ENCODE data around the gene C1orf21. TPM values are rescaled to one million over a fixed set of nuclear protein-coding genes. Genes with fewer than 3 reads are reported as not detected.

Gene C1orf21
- total and polyA plus RNA-seq, 8 donors = 4.1 to 13.9 (median 7.7) TPM

GRCh38 chr1:184635980-184636431, 249.2 kb downstream of the C1orf21 start:
- Histone ChIP-seq H3K4me3 (no peak overlapping the region), H3K27me3 (no peaks in the 10 kb centered on the region), H3K4me1 (no peaks in the 10 kb centered on the region), H3K36me3 (no peaks in the 10 kb centered on the region), H3K27ac (no peak overlapping the region), H3K9me3 (no peaks in the 10 kb centered on the region)
- DNase-seq (no peak), ATAC-seq (no peak), FAIRE-seq (no peak)
- TF ChIP-seq CTCF (IDR thresholded peaks at IDR 0.05) = no peak
- intact Hi-C loops (cut with DNase I) = no loop called here
- WGBS, 2 donors = 94% methylated on average over 6 of the region's 6 CpGs

- Histone ChIP-seq H3K27me3 (no peaks in the 10 kb centered on the region), H3K4me1 (no peaks in the 10 kb centered on the region), H3K36me3 (no peaks in the 10 kb centered on the region), H3K27ac (no peak overlapping the region), H3K4me3 (no peak overlapping the region), H3K9me3 (no peaks in the 10 kb centered on the region)
- 89 to 91% methylated on average over 2 of the region's 2 CpGs for WGBS, 2 donors
- FAIRE-seq = no peak
- TF ChIP-seq CTCF (IDR thresholded peaks at IDR 0.05) = no peak
- DNase-seq = no peak
- no peak for ATAC-seq
- intact Hi-C loops (cut with DNase I) = no loop called here
Measured at GRCh38 chr1:184637664-184638240, 250.9 kb downstream of the C1orf21 start.

GRCh38 chr1:184639205-184639604, 252.4 kb downstream of the C1orf21 start:
- TF ChIP-seq CTCF (IDR thresholded peaks at IDR 0.05) = no peak
- DNase-seq = no peak
- no peaks in the 10 kb centered on the region for H3K27me3 ChIP-seq
- intact Hi-C loops (cut with DNase I) = no loop called here
- no peaks in the 10 kb centered on the region for H3K9me3 ChIP-seq
- no peak for FAIRE-seq
- ATAC-seq = no peak
- H3K36me3 ChIP-seq = no peaks in the 10 kb centered on the region
- H3K4me3 ChIP-seq = no peak overlapping the region
- 92 to 94% methylated on average over 2 of the region's 2 CpGs for WGBS, 2 donors
- H3K27ac ChIP-seq = no peak overlapping the region
- no peaks in the 10 kb centered on the region for H3K4me1 ChIP-seq

GRCh38 chr1:184640505-184640904, 253.7 kb downstream of the C1orf21 start:
- no peaks in the 10 kb centered on the region for H3K27me3 ChIP-seq
- H3K9me3 ChIP-seq = no peaks in the 10 kb centered on the region
- TF ChIP-seq CTCF (IDR thresholded peaks at IDR 0.05) = no peak
- H3K4me3 ChIP-seq = no peak overlapping the region
- no peak overlapping the region for H3K27ac ChIP-seq
- DNase-seq = no peak
- 89 to 95% methylated on average over 3 of the region's 3 CpGs for WGBS, 2 donors
- H3K4me1 ChIP-seq = no peaks in the 10 kb centered on the region
- no peak for FAIRE-seq
- ATAC-seq = no peak
- no peaks in the 10 kb centered on the region for H3K36me3 ChIP-seq
- intact Hi-C loops (cut with DNase I) = no loop called here

- no peaks in the 10 kb centered on the region for H3K27me3 ChIP-seq
- no peak for TF ChIP-seq CTCF (IDR thresholded peaks at IDR 0.05)
- 36 to 41% methylated on average over 2 of the region's 2 CpGs for WGBS, 2 donors
- no peaks in the 10 kb centered on the region for H3K4me1 ChIP-seq
- H3K9me3 ChIP-seq = no peaks in the 10 kb centered on the region
- no peak overlapping the region for H3K4me3 ChIP-seq
- H3K27ac ChIP-seq = no peak overlapping the region
- intact Hi-C loops (cut with DNase I) = no loop called here
- FAIRE-seq (no peak), ATAC-seq (no peak), DNase-seq (no peak)
- H3K36me3 ChIP-seq = no peaks in the 10 kb centered on the region
Measured at GRCh38 chr1:184641894-184642293, 255.1 kb downstream of the C1orf21 start.
